A673 (cell line): Measurements from ENCODE around the gene TMEM242.

Experiments
- CTCF ChIP-seq: fragments of 300-800, 200-600 bp; sonication (generic); conservative IDR thresholded peaks from 2 replicates; pipeline ENCODE4 v1.5.1; 2017; ENCODE audit warnings: low read depth, mild to moderate bottlenecking, antibody characterized with exemption, low read length, moderate library complexity, mixed read lengths
- EZH2 ChIP-seq: fragments of 200-600 bp; sonication (generic); IDR thresholded peaks from 2 replicates; pipeline ENCODE4 v1.6.1; 2017; ENCODE audit warnings: borderline replicate concordance, low read depth, mild to moderate bottlenecking, mixed read lengths, antibody characterized with exemption, low read length; ENCODE audit not compliant: poor library complexity, severe bottlenecking

GRCh38 chr6:157346373-157346772 lies 23.1 kb upstream of the TMEM242 start:
- TF ChIP-seq CTCF, result no peak
- no peak for TF ChIP-seq EZH2
